Measurements from ENCODE around the gene RNF25.
A peak's percentile ranks its signal among the peaks of the same experiment; 100 is the strongest.

Gene RNF25

DNA sequence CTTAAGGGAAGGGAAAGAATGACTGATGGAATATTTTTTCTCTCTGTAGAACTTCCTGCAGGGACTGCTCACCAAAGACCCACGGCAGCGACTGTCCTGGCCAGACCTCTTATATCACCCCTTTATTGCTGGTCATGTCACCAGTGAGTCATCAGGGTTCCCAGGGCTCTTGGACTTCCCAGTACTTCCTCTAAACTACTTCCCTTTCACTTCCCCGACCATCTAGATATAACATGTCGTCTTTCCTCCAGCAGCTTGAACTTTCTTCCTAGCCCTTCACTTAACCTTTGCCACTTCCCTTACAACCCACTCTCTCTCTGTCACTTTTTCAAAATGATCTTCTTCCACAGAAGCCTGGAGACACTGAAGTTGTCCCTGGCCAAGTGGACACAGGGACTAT, 7.3 kb upstream of the RNF25 start:
- DNase-seq = no peak

DNA sequence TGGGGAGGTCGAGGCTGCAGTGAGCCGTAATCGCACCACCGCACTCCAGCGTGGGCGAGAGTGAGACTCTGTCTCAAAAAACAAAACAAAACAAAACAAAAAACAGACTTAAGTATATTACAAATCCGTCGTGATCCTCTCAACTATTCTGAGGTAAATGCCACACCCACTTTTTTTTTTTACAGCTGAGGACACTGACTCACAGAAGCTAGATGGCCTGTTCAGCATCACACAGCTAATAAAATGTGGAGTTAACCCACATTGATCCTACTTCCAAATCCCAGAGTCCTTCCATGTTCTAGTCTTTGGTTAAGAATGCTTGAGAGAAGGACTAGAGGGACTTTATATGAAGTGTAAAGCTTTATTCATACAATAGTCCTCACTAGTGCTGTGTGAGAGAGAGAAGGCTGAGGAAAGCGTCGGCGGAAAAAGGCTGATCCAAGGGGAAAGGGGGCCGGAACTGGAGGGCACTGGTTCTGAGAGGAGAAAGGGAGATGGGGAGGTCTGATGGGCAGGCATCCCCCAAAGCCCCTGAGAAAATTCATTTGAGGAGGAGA, 627 bp downstream of the RNF25 start:
- no peak for DNase-seq

GRCh38 chr2:218664653-218665052, 7.1 kb downstream of the RNF25 start:
- DNase-seq = no peak

GRCh38 chr2:218663901-218664300, 7.9 kb downstream of the RNF25 start:
- DNase-seq = no peak

- no peak for DNase-seq
Observed at GRCh38 chr2:218662827-218663226, 9.0 kb downstream of the RNF25 start.

GRCh38 chr2:218662377-218662776, 9.4 kb downstream of the RNF25 start:
- no peak for DNase-seq

- no peak for DNase-seq
Observed at GRCh38 chr2:218659988-218660358, 11.8 kb downstream of the RNF25 start.

- DNase-seq = peak; percentile 97
Observed at GRCh38 chr2:218659258-218659987, 12.4 kb downstream of the RNF25 start, which contains the start of the genes BCS1L and ZNF142. Gene BCS1L, plus strand, starts transcription at chr2:218659683. Its CDS starts 1,305 bp downstream, at chr2:218660988. Gene ZNF142, minus strand, starts transcription at chr2:218659623. Its CDS starts 3,194 bp downstream, at chr2:218656429.

GRCh38 chr2:218658671-218659257, 13.0 kb downstream of the RNF25 start:
- peak; percentile 48 to 59 for DNase-seq

DNA sequence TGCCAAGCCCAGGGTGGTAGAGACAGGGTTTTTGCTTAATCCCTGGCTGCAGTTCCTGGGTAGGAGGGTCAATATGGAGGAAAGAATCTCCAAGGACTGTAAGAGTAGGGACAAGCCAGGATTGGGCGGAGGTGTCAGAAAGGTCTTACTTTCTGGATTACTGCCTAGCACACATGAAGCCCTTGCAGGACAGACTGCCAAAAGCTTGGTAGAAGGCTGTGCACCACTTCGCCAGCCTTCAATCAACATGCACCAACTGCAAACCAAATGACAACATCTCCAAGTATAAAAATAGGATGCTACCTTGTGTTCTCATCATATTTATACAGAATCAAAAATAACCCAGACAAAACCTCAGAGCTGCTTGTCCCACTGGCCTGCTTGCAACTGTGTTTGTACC, 16.1 kb downstream of the RNF25 start:
- DNase-seq = no peak

GRCh38 chr2:218648787-218649100, 23.1 kb downstream of the RNF25 start:
- no peak for DNase-seq

GRCh38 chr2:218648088-218648786, 23.6 kb downstream of the RNF25 start:
- peak; percentile 44 to 59 for DNase-seq

- DNase-seq = no peak
Observed at GRCh38 chr2:218645126-218645525, 26.7 kb downstream of the RNF25 start.

GRCh38 chr2:218644721-218645120, 27.1 kb downstream of the RNF25 start:
- no peak for DNase-seq

GRCh38 chr2:218643751-218644310, 28.0 kb downstream of the RNF25 start:
- DNase-seq = no peak

DNA sequence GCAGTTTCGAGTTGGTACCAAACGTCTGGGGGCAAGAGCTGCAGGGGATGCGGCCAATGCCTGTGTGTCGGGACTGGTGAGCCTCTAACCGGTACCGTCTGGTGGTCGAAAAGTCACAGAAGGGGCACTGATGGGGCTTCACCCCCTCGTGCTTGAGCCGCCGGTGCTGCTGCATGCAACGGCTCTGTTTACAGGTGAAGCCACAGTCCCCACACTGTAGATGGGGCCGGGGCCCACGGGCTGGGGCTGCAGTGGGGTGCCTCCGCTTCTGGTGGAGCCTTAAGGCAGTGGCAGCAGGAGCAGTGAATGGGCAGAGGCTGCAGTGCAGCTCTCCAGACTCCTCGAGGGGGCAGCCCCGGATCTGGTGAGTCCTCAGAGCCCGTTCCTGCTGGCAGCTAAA, 29.0 kb downstream of the RNF25 start:
- DNase-seq = no peak

DNA sequence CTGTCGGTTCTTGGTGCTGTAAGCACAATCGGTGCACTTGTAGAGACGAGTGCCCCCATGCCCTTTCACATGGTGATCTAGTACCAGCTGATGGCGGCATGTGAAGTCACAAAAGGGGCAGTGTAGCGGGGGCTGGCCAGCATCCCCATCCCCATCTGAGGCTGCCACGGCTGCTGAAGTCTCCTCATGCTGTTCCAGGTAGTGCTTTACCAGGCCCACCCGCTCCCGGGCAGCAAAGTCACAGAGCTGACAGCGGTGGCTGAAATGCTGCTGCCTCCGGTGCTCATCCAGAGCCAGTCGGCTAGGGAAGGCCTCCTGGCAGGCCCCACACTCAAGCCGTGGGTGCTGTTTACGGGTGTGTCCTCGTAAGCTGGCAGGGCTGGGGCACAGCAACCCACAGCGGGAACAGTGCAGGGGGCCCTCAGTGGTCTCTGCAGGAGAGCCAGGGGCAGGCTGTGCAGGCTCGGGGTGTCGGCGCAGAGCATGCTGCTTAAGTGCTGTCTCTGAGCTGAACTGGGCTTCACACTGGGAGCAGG, 29.6 kb downstream of the RNF25 start:
- no peak for DNase-seq

GRCh38 chr2:218638372-218638771, 33.4 kb downstream of the RNF25 start:
- no peak for DNase-seq

DNA sequence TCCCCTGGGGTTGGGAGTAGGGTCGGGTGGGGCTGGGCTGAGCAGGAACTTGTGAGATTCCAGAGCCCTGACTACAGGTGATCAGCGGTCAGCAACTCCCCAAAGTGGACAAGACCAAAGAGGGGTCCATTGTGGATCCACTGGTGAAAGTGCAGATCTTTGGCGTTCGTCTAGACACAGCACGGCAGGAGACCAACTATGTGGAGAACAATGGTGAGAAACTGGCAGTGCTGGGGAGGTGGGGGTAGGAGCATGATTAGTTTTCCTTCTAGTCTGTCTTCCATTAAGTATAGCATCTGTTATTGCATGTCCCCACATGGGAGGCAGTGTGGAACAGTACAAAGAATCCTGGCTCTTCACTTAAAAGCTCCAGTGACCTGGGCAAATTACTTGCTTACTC, 36.1 kb downstream of the RNF25 start:
- no peak for DNase-seq

DNA sequence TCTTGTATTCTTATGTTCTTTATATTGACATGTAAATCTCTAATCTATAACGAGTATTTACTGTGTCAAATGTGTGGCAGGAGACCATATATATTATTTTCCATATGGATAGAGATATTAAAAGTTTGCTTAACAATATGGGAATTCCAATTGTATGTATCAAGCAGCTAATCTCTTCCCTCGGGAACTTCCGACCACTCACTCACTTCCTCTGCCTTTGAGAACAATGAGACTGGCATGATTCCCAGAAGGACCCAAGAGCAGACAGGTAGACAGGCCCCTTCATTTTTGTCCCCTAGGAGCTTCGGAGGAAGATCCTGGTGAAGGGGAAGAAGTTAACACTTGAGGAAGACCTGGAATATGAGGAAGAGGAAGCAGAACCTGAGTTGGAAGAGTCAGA, 40.0 kb downstream of the RNF25 start:
- no peak for DNase-seq

DNA sequence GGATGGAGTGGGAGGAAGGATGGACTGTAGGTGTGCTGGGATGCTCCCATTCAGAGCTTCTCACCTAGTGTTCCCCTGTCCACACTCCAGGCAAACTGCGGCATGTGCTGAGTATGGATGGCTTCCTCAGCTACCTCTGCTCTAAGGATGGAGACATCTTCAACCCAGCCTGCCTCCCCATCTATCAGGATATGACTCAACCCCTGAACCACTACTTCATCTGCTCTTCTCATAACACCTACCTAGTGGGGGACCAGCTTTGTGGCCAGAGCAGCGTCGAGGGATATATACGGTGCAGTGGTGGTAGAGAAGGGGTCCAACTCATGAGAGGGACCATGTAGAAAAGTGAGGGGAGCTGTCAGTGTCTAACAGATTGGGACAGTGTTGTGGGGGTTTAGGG, 43.9 kb downstream of the RNF25 start:
- no peak for DNase-seq

GRCh38 chr2:218626369-218626768, 45.4 kb downstream of the RNF25 start:
- no peak for DNase-seq

DNA sequence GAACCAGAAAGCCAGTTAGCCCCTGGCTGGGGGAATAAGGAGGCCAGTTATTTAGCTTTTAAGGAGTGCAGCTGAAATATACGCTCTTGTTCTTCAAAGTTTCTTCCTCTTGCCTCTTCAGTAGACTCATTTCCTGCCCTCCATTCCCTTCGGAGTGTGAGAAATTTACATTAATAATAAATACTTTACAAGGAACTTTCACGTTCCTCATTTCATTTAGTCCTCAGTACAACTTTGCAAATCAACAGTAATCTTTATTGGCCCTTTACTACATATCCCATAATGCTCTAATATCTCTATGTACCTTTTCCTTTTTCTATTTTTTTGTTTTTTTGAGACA, 48.5 kb downstream of the RNF25 start:
- DNase-seq = no peak
